ENCODE data around the gene CCL21. TPM values are rescaled to one million over a fixed set of nuclear protein-coding genes. Genes with fewer than 3 reads are reported as not detected.

CCL21 gene
- total and polyA plus RNA-seq, 2 of the 8 experiments (the other 6 are each of a cell fraction or from before 2014, with no cell fraction given): not detected

- no peaks in the 10 kb centered on the region for H3K79me2 ChIP-seq (ENCODE audit: control insufficient read depth in 1 of 2, insufficient read depth in 2 of 2, low read length in 2 of 2)
- no peak within 1 kb of the TSS for H4K91ac ChIP-seq (replicated peaks; ENCODE audit: insufficient read length, low read length)
- no peak within 1 kb of the TSS for H3K14ac ChIP-seq (ENCODE audit: insufficient read length)
- no peaks in the 10 kb centered on the region for H3K27me3 ChIP-seq (replicated peaks in 1 of 4; ENCODE audit: control insufficient read depth in 3 of 4, extremely low read depth in 1 of 4, insufficient read depth in 3 of 4, low read length in 3 of 4)
- FAIRE-seq (no peak), DNase-seq (ENCODE audit: low read depth in 1 of 2, low spot score in 2 of 2) (no peak)
- no peak within 1 kb of the TSS for H4K8ac ChIP-seq (ENCODE audit: extremely low read depth, insufficient read depth, low read length)
- no peak within 1 kb of the TSS for H2BK12ac ChIP-seq (ENCODE audit: low read depth, low read length)
- no peak within 1 kb of the TSS for H3K4ac ChIP-seq (replicated peaks; ENCODE audit: insufficient read length, low read depth, low read length)
- no peak within 1 kb of the TSS for H2AK5ac ChIP-seq (ENCODE audit: low read depth, low read length)
- POLR2A ChIA-PET (ENCODE audit: partially characterized antibody): interaction anchor here (1.5 kb wide), 1 partner anchor 9 kb away, joined by 3 read pairs; no protein-coding TSS in a partner anchor
- CTCF ChIA-PET (ENCODE audit: partially characterized antibody): interaction anchor here (1.0 to 12.6 kb wide), 4 partner anchors 10 to 44 kb away, joined by 3 to 147 read pairs (median 10); partner anchors contain the start of gene GALT
- no peaks in the 10 kb centered on the region; the same call in 1 of the 2 replicates for H3K23me2 ChIP-seq (ENCODE audit: low read depth, low read length)
- no peak within 1 kb of the TSS for H3K27ac ChIP-seq (ENCODE audit: low read depth, low read length)
- H3K9me3 ChIP-seq (ENCODE audit: insufficient read depth in 2 of 2, low read depth in 1 of 2, low read length in 1 of 2): no peaks in the 10 kb centered on the region
- no peaks in the 10 kb centered on the region for H3K79me1 ChIP-seq (ENCODE audit: low read depth, low read length)
- no peak within 1 kb of the TSS for H3K9ac ChIP-seq (replicated peaks in 1 of 4; ENCODE audit: extremely low read depth in 1 of 4, low read depth in 3 of 4, low read length in 3 of 4)
- no peak within 1 kb of the TSS for H3K4me2 ChIP-seq (ENCODE audit: insufficient read depth in 1 of 2, low read depth in 2 of 2, low read length in 2 of 2)
- no peak within 1 kb of the TSS for H2AFZ ChIP-seq (ENCODE audit: low read length)
- H4K5ac ChIP-seq (ENCODE audit: insufficient read length, low read depth, low read length): no peak within 1 kb of the TSS
- H2BK15ac ChIP-seq (ENCODE audit: low read length): no peak within 1 kb of the TSS
- no peak within 1 kb of the TSS for H3K4me3 ChIP-seq (ENCODE audit: extremely low read depth in 1 of 4, insufficient read depth in 2 of 4, low read depth in 3 of 4, low read length in 4 of 4)
- no peak within 1 kb of the TSS for H3K23ac ChIP-seq (ENCODE audit: insufficient read length)
- H2BK120ac ChIP-seq (replicated peaks; ENCODE audit: low read depth, low read length): no peak within 1 kb of the TSS
- no peaks in the 10 kb centered on the region for H3K36me3 ChIP-seq (ENCODE audit: control insufficient read depth in 2 of 4, insufficient read depth in 4 of 4, low read length in 3 of 4)
- H3K4me1 ChIP-seq (replicated peaks in 1 of 4; ENCODE audit: control insufficient read depth in 3 of 4, insufficient read depth in 4 of 4, low read length in 3 of 4): peaks cover 0 to 3% (median 1%) of the 10 kb centered on the region in 4 experiments; a peak in 2 of 7 replicates
- WGBS, 2 experiments (ENCODE audit: extremely low coverage in 1 of 2, insufficient coverage in 1 of 2, insufficient read length in 1 of 2, insufficient replicate concordance in 2 of 2, low coverage in 1 of 2, low lambda C conversion rate in 2 of 2, missing lambda C conversion rate in 1 of 2): 90% methylated on average over 5 of the region's 6 CpGs; no CpG with 5 or more reads in 1 of the 2 experiments
- H2BK5ac ChIP-seq (ENCODE audit: low read depth, low read length): no peak within 1 kb of the TSS
- no peak within 1 kb of the TSS for H3K56ac ChIP-seq (replicated peaks; ENCODE audit: insufficient read length, low read depth, low read length)
- 0 out of 2 replicates have a peak within 1 kb of the TSS, but pooled peaks have one; percentile 27 for H2BK20ac ChIP-seq (ENCODE audit: low read length)
- H4K20me1 ChIP-seq (replicated peaks in 1 of 2; ENCODE audit: control insufficient read depth in 1 of 2, insufficient read depth in 2 of 2, low read length in 2 of 2): no peaks in the 10 kb centered on the region
- no peak within 1 kb of the TSS for H3K18ac ChIP-seq (ENCODE audit: extremely low read depth, low read length)
- no peak for TF ChIP-seq HDAC2 (IDR thresholded peaks at IDR 0.05; ENCODE audit: borderline replicate concordance in 1 of 2, low read depth in 2 of 2, low read length in 2 of 2)
- no peak for TF ChIP-seq SRF (IDR thresholded peaks at IDR 0.05; ENCODE audit: low read depth, low read length)
- TF ChIP-seq SUZ12 (IDR thresholded peaks at IDR 0.05; ENCODE audit: low read length): no peak
- TF ChIP-seq NRF1 (IDR thresholded peaks at IDR 0.05; ENCODE audit: low read depth, low read length): no peak
- no peak for TF ChIP-seq SIN3A (conservative IDR thresholded peaks at IDR 0.05 in 1 of 2, IDR thresholded peaks at IDR 0.05 in 1 of 2; ENCODE audit: low read depth in 1 of 2, low read length in 2 of 2)
- TF ChIP-seq KDM4A (IDR thresholded peaks at IDR 0.05; ENCODE audit: low read depth, low read length, severe bottlenecking): no peak
These were observed 18.7 kb downstream of the CCL21 start, which contains the start of gene CCL19 for GRCh38 chr9:34690983-34691935. CCL19 (minus strand) TSS chr9:34691276; CDS start chr9:34691139, 137 bp downstream.

All from H1 (cell line).